HEK293T (cell line): ENCODE measurements around the gene SLC5A1.

Source experiments
- CTBP1 ChIP-seq: fragments of 450-650 bp; IDR thresholded peaks from 2 replicates; pipeline ENCODE4 v1.6.1; 2016; ENCODE audit warnings: borderline replicate concordance
- FOXA1 ChIP-seq: fragments of 450-650 bp; IDR thresholded peaks from 2 replicates; pipeline ENCODE4 v1.6.1; 2016; ENCODE audit warnings: mild to moderate bottlenecking
- FOXM1 ChIP-seq: fragments of 450-650 bp; IDR thresholded peaks from 2 replicates; pipeline ENCODE4 v1.6.1; 2017; ENCODE audit warnings: mild to moderate bottlenecking, borderline replicate concordance
- HDGF ChIP-seq: fragments of 450-650 bp; IDR thresholded peaks from 2 replicates; pipeline ENCODE4 v1.6.1; 2017; ENCODE audit warnings: antibody characterized with exemption, borderline replicate concordance
- SP1 ChIP-seq: fragments of 450-650 bp; IDR thresholded peaks from 2 replicates; pipeline ENCODE4 v1.6.1; 2017
- SUZ12 ChIP-seq: fragments of 450-650 bp; IDR thresholded peaks from 2 replicates; pipeline ENCODE4 v1.6.1; 2016; ENCODE audit warnings: mild to moderate bottlenecking
- ZNF384 ChIP-seq: fragments of 450-650 bp; IDR thresholded peaks from 2 replicates; pipeline ENCODE4 v1.6.1; 2016

DNA sequence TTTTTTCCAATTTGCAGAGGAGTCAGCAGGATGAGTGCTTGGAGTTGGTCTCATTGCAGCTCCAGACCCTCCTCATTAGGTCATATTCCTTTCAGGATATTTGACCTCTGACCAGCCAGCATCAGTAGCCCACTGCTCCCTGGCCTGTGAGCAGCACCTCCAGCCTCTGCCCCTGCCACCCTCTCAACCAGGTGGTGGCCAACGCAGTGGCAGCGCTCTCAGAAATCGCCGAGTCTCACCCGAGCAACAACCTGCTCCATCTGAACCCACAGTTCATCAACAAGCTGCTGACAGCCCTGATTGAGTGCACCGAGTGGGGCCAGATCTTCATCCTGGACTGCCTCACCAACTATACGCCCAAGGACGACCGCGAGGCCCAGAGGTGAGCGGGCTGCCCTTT, 89.1 kb downstream of the SLC5A1 start:
- TF ChIP-seq FOXA1: no peak
- TF ChIP-seq SUZ12: no peak
- no peak for TF ChIP-seq ZNF384
- TF ChIP-seq HDGF: no peak
- TF ChIP-seq CTBP1: no peak
- no peak for TF ChIP-seq SP1
- TF ChIP-seq FOXM1: no peak
